ENCODE data around the gene ZSCAN20. TPM values are rescaled to one million over a fixed set of nuclear protein-coding genes. Genes with fewer than 3 reads are reported as not detected.

ZSCAN20 gene
- total RNA-seq, 1 experiment from 2014 or later = 8.0 TPM

DNA sequence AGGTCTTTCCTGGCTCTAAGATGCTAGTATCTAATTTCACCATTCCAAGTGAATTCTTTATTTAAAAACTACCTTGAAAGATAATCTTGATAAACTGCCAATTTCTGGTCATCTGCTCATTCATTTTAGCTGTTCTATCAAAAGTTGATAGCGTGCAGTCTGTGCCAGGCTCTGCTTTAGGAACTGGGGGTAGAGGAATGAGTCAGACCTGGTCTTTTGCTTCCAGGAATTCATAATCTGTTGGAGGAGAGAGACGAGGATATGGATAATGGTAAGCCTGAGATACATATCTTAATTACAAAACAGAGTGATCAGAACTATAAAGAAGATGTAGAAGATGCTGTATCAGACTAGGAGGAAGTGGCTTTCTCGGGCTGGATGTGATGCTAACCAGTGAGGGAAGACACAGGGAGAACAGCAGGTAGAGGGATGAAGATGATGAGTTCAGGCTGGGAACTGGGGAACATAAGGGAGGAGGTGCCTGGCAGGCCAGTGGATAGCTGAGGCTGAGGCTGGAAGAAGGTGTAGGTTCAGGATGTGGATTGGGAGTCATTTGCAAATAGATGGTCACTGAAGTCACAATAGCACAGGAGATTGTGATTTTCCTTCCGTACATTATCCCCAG is 29.3 kb upstream of the ZSCAN20 start:
- peak; percentile 86 for DNase-seq (ENCODE audit: low read depth)

DNA sequence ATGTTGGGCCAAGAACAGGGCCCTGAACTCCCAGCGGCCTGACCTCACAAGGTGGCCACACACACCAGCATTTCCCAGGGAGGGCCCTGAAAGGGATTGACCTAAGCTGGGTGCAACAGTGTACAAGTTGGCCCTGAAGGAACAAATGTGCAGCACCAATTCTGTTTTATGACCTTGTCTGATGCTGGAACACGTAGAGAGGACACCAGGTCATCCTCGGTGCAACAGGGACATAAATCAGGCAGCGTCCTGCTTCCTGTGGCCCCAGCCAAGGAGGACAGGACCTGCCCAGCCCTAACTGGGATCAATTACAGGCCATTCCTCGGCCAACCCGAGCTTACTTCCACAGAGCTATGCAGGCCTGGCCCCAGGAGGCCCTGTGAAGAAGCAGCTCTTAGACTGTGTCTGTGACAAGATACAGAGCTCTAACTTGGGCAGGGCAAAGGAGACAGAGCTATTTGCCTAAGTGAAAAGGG is 28.7 kb upstream of the ZSCAN20 start:
- DNase-seq (ENCODE audit: low read depth) = no peak

DNA sequence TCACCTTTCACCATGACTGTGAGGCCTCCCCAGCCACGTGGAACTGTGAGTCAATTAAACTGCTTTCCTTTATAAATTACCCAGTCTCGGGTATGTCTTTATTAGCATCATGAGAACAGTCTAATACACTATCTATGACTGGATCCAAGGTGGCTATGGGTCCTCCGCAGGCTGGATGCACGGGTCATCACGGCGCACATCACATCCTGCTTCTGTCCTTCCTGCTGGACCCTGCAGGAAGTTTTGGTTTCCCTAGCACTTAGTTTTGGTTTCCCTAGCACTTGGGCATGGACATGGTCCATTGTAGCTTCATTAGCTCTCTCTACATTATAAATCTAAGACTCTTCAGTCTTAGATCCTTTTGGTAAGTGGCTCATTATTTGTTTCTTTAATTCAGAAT is 27.3 kb upstream of the ZSCAN20 start:
- no peak for DNase-seq (ENCODE audit: low read depth)

DNA sequence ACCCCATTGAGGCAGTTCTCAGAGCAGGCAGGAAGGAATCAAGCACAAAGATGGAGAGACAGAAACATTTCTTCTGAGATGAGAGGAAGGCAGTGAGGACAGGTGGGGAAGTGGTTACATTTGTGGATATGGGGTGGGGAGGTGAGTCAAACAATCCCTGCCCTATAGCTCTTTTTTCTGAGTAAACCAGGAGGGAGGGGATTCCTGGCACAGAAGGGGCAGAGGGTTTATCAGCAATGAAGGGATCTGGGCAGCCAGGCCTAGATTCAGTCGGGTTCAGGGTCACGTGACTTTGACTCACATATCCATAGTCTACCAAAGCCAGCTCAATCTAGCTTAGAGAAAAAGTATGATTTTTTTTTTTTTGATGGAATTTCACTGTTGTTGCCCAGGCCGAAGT is 25.9 kb upstream of the ZSCAN20 start:
- no peak for DNase-seq (ENCODE audit: low read depth)

- peak; percentile 41 for DNase-seq (ENCODE audit: low read depth)
Measured at GRCh38 chr1:33454646-33455282, 17.7 kb upstream of the ZSCAN20 start.

DNA sequence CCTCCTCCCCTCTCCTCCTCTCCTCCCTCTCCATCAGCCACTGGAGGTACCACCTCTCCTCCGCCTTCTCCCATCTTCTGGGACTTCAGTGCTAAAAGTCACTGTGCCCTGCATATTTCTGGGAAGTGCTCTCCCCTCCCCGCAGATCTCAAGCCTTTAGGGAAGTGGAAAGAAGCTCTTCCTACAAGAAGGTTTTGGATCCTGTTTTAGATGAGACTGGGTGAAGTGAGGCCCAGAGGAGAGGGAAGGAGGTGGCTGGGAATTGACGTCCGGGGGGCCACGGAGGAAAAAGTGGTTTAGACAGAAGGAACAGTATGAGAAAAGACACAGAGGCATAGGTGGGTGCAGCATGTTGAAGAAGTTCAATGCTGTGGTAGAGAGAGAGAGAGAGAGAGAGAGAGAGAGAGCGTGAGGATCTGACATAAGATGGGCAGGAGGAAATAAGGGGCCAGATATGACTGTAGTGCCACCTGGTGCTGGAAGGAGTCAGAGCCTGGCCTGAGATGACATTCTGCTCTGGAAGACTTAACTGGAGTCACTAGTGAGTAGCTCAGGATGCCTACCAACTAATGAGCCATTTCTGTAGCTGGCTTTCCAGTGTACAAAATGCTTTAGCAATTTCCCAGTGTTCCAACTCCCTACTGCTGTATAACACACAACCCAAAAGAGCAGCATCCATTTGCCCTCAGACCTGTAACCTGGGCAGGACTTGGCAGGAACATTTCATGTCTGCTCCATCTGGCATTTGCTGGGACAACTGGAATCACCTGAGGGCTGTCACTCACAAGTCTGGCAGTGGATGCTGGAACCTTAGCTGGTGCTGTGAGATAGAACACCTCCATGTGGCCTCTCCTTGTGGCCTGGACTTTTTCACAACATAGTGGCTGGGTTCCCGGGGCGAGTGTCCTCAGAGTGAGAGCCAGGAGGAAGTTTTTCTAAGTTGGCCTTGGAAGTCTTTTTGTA is 16.6 kb upstream of the ZSCAN20 start:
- peak; percentile 93 for DNase-seq (ENCODE audit: low read depth)

DNA sequence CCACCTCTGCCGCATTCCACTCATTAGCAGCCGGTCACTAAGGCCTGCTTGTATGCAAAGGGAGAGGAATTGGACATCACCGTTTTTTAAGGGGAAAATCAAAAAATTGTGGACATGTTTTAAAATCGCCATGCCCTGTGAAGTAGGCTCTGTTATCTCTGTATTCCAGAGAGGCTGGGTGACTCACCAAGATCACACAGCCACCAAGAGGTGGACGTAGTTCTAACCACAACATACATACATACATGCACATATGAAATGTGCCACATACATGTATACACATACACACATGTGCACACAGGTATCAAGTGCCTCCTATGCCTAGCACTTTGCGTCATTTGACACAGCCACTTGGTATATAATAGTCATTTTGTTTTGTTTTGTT is 16.0 kb upstream of the ZSCAN20 start:
- no peak for DNase-seq (ENCODE audit: low read depth)

DNA sequence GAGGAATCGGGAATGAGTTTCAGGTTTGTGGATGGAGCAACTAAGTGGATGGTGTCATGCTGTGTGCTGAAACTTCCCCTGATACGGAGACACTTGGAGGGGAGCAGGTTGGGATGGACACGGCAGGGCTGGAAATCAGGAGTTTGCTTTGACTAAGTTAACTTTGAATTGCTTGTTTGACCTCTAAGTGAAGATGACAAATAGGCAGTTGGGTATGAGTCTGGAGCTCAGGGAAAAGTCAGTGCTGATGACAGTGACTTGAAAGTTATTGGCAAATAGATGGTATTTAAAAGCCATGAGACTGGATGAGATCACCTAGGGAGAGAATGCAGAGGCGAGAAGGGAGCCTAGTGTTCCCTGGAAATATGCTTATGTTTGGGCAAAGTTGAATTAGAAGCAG is 12.8 kb upstream of the ZSCAN20 start:
- DNase-seq (ENCODE audit: low read depth) = peak; percentile 43

- no peak for DNase-seq (ENCODE audit: low read depth)
Measured at GRCh38 chr1:33460144-33460543, 12.3 kb upstream of the ZSCAN20 start.

- no peak for DNase-seq (ENCODE audit: low read depth)
Measured at GRCh38 chr1:33460947-33461629, 11.4 kb upstream of the ZSCAN20 start.

DNA sequence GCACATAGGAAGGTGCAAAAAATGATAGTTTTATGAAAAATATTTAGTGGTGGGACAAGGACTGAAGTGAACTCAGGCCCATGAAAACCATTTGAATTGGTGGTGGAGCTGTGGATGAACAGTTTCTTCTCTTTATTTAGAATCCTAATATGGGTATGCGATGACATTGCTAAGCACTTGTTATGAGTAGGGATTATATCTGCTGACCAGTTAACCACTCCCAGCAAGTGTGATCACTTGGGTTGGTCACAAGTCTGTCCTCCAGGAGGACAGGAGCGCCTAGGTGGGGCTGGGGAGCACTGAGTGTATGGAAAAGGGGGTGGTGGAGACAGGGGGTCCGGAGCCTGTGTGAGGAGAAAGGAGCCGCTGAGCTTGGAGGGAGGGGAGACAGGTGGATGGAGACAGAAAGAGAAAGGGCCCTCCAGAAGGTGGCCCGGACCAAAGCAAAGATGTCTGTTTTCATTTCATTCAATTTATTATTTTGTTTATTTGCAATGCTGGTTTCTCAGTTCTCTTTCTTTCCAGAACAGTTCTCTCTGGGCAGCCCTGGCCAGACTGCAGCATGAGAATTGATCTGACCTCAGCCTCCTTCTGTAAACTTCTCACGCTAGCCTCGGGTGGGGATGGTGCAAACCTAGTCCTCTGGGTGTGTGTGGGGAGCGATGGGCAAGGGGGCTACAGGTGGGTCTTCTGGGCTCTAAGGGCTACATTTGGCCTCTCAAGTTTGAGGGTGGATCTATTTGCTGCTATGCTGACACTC is 9.9 kb upstream of the ZSCAN20 start:
- no peak for DNase-seq (ENCODE audit: low read depth)

DNA sequence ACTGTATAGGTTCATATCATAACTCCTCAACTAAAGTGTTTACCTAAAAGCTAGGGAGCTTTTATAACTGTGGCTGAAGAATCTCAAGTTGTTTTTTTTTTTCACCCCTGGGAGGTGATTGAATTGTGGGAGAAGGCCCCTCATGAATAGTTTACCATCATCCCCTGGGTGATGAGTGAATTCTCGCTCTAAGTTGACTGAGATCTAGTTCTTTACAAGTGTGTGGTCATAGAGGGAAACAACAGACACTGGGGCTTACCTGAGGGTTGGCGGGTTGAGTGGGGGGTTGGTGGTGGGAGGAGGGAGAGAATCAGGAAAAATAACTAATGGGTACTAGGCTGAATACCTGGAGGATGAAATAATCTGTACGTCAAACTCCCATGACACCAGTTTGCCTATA is 7.9 kb upstream of the ZSCAN20 start:
- DNase-seq (ENCODE audit: low read depth) = no peak

GRCh38 chr1:33465316-33465715 is 7.1 kb upstream of the ZSCAN20 start:
- DNase-seq (ENCODE audit: low read depth) = no peak

- peak; percentile 39 for DNase-seq (ENCODE audit: low read depth)
Measured at GRCh38 chr1:33466159-33466558, 6.3 kb upstream of the ZSCAN20 start.

DNA sequence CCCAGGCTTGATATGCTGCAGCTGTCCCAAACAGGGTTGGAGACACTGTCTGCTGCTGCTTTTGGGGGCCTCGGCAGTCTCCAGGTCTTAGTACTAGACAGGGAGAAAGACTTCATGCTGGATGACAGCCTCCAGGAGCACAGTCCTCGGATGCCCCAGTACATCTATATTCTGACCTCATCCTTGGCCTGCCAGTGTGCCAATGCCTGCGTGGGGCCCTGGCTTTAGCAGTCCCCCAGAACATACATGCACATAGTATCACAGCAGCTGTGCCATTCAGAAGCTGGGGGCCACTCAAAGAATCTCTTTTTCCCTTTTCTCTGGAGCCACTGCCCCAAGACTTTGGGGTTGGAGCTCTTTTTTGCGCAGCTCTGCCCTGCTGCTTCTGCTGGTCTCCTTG is 4.4 kb upstream of the ZSCAN20 start:
- DNase-seq (ENCODE audit: low read depth) = no peak

GRCh38 chr1:33468531-33468930 is 3.9 kb upstream of the ZSCAN20 start:
- no peak for DNase-seq (ENCODE audit: low read depth)

GRCh38 chr1:33468967-33469366 is 3.5 kb upstream of the ZSCAN20 start:
- no peak for DNase-seq (ENCODE audit: low read depth)

GRCh38 chr1:33469691-33470090 is 2.8 kb upstream of the ZSCAN20 start:
- no peak for DNase-seq (ENCODE audit: low read depth)

- DNase-seq (ENCODE audit: low read depth) = peak; percentile 85
Measured at GRCh38 chr1:33470495-33471012, 1.9 kb upstream of the ZSCAN20 start.

DNA sequence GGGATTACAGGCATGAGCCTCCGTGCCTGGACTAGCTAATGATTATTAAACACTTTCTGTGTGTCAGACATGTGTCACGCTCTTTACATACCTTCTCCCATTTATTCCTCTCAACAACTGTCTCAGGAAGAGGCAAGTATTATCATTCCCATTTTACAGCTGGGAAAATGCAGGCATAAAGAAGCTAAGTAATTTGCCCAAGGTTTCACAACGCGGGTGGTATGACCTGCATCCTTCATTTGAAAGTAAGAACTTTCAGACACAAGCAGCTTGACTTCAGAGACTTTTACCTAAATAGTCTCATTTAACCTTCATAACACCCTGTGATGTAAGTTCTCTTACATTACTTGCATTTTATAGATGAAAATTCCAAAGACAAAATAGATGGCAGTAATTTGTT is 1.0 kb upstream of the ZSCAN20 start:
- no peak for DNase-seq (ENCODE audit: low read depth)

DNA sequence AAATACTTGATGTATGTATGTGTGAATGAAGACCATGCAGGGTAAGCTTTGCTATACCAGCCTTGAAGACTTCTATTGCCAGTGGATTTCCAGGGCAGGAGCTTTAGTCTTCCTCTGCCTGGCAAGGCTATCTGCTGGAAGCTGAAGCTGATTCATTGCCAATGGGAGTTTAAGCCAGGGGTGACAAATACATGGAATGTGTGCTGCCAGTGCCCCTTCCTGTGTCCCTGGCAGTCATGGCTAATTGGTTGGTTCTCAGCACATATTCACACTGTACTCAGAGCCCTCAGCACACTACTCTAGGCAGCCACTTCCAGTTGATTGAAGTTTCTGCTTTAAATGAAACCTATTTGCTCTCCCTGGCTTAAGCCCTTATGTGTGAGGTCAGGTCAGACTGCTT is 1.5 kb downstream of the ZSCAN20 start:
- DNase-seq (ENCODE audit: low read depth) = no peak
